Parathyroid adenoma (tissue), 2 donors: ENCODE measurements around the gene ERICH4.

Experiments used
- H2AFZ ChIP-seq: fragments of 300-600 bp; sonication (generic); one replicate; pipeline ENCODE4 v1.7.0; 2017; ENCODE audit warnings: antibody characterized with exemption, mild to moderate bottlenecking
- H3K27ac ChIP-seq: fragments of 300-600 bp; sonication (generic); one replicate; pipeline ENCODE4 v1.7.0; 2017
- H3K27me3 ChIP-seq: fragments of 300-600 bp; sonication (generic); one replicate; pipeline ENCODE4 v1.7.0; 2017; ENCODE audit warnings: low read length; ENCODE audit not compliant: control insufficient read depth, insufficient read depth
- H3K36me3 ChIP-seq: fragments of 300-600 bp; sonication (generic); one replicate; pipeline ENCODE4 v1.7.0; 2017; ENCODE audit warnings: low read length; ENCODE audit not compliant: control insufficient read depth, insufficient read depth
- H3K4me1 ChIP-seq: fragments of 300-600 bp; sonication (generic); one replicate; pipeline ENCODE4 v1.7.0; 2017; ENCODE audit warnings: control low read depth
- H3K4me2 ChIP-seq: fragments of 300-600 bp; sonication (generic); one replicate; pipeline ENCODE4 v1.7.0; 2017; ENCODE audit warnings: low read length
- H3K4me3 ChIP-seq: fragments of 300-600 bp; sonication (generic); one replicate; pipeline ENCODE4 v1.7.0; 2017; ENCODE audit warnings: low read depth, low read length
- H3K79me2 ChIP-seq: fragments of 300-600 bp; sonication (generic); one replicate; pipeline ENCODE4 v1.7.0; 2017; ENCODE audit warnings: control low read depth
- H3K9ac ChIP-seq: fragments of 300-600 bp; sonication (generic); one replicate; pipeline ENCODE4 v1.7.0; 2017; ENCODE audit warnings: mild to moderate bottlenecking
- H3K9me3 ChIP-seq: fragments of 300-600 bp; sonication (generic); one replicate; pipeline ENCODE4 v1.7.0; 2017; ENCODE audit warnings: low read length; ENCODE audit not compliant: control insufficient read depth
- CTCF ChIP-seq: fragments of 300-600 bp; sonication (generic); IDR thresholded peaks from one replicate; pipeline ENCODE4 v1.7.0; 2017; ENCODE audit warnings: antibody characterized with exemption, mild to moderate bottlenecking
- donor health status: primary hyperparathyroidism.

Gene ERICH4

GRCh38 chr19:41412953-41413352 is 30.0 kb upstream of the ERICH4 start:
- H3K9ac ChIP-seq = no peak overlapping the region
- H3K4me2 ChIP-seq = no peak overlapping the region
- H2AFZ ChIP-seq = no peak overlapping the region
- peaks cover 29% of the 10 kb centered on the region for H3K4me1 ChIP-seq
- H3K27me3 ChIP-seq = no peaks in the 10 kb centered on the region
- H3K36me3 ChIP-seq = no peaks in the 10 kb centered on the region
- H3K79me2 ChIP-seq = peaks cover 9% of the 10 kb centered on the region
- H3K9me3 ChIP-seq = no peaks in the 10 kb centered on the region
- no peak overlapping the region for H3K27ac ChIP-seq
- H3K4me3 ChIP-seq = no peak overlapping the region
- no peak for TF ChIP-seq CTCF

GRCh38 chr19:41413947-41414346 is 29.0 kb upstream of the ERICH4 start:
- Histone ChIP-seq H3K36me3 (no peaks in the 10 kb centered on the region), H2AFZ (no peak overlapping the region), H3K9me3 (no peaks in the 10 kb centered on the region), H3K4me3 (no peak overlapping the region), H3K4me2 (no peak overlapping the region), H3K79me2 (peaks cover 7% of the 10 kb centered on the region), H3K4me1 (peaks cover 27% of the 10 kb centered on the region), H3K27me3 (no peaks in the 10 kb centered on the region), H3K9ac (no peak overlapping the region), H3K27ac (no peak overlapping the region)
- no peak for TF ChIP-seq CTCF

GRCh38 chr19:41414461-41414860 is 28.5 kb upstream of the ERICH4 start:
- no peak for TF ChIP-seq CTCF
- Histone ChIP-seq H3K4me1 (peaks cover 22% of the 10 kb centered on the region), H3K79me2 (peaks cover 7% of the 10 kb centered on the region), H3K9me3 (no peaks in the 10 kb centered on the region), H3K9ac (no peak overlapping the region), H3K27me3 (no peaks in the 10 kb centered on the region), H3K4me3 (no peak overlapping the region), H2AFZ (no peak overlapping the region), H3K4me2 (no peak overlapping the region), H3K27ac (peak overlapping the region; percentile 45), H3K36me3 (no peaks in the 10 kb centered on the region)

- no peak for TF ChIP-seq CTCF
- Histone ChIP-seq H3K9ac (no peak overlapping the region), H3K9me3 (no peaks in the 10 kb centered on the region), H3K4me3 (no peak overlapping the region), H3K27me3 (no peaks in the 10 kb centered on the region), H3K79me2 (peaks cover 4% of the 10 kb centered on the region), H3K4me2 (no peak overlapping the region), H3K27ac (peak overlapping the region; percentile 45), H2AFZ (no peak overlapping the region), H3K36me3 (no peaks in the 10 kb centered on the region), H3K4me1 (peaks cover 22% of the 10 kb centered on the region)
Observed at GRCh38 chr19:41415154-41415571, 27.8 kb upstream of the ERICH4 start.

GRCh38 chr19:41416194-41416674 is 26.7 kb upstream of the ERICH4 start:
- H3K9ac ChIP-seq = no peak overlapping the region
- no peak for TF ChIP-seq CTCF
- H3K4me1 ChIP-seq = peaks cover 19% of the 10 kb centered on the region
- H3K27me3 ChIP-seq = no peaks in the 10 kb centered on the region
- H2AFZ ChIP-seq = no peak overlapping the region
- H3K27ac ChIP-seq = no peak overlapping the region
- no peaks in the 10 kb centered on the region for H3K9me3 ChIP-seq
- peaks cover 4% of the 10 kb centered on the region for H3K79me2 ChIP-seq
- H3K4me2 ChIP-seq = no peak overlapping the region
- no peak overlapping the region for H3K4me3 ChIP-seq
- H3K36me3 ChIP-seq = no peaks in the 10 kb centered on the region
